Endometrial microvascular endothelial cells (primary cell): Measurements from ENCODE around the gene SMIM13. TPM values are rescaled to one million over a fixed set of nuclear protein-coding genes. Genes with fewer than 3 reads are reported as not detected.
"Not testable (repeated sequence)": the region's sequence is repeated elsewhere in the genome, so short reads cannot be mapped to it uniquely, and the experiment has no call there.

Experiments used
- in situ Hi-C: cut with HindIII; loops from 2 replicates; pipeline ENCODE4 v1.10.0; 2017; ENCODE audit warnings: low sequenced_read_pairs, low pct_unique_long_range_greater_than_20kb; ENCODE audit errors: inconsistent ontology term
- total RNA-seq: library from RNA; depleted of rRNA; stranded (reverse); fragments of >200 nt; gene quantifications from one replicate; pipeline ENCODE4 v1.2.3, GENCODE V29; 2015; ENCODE audit errors: inconsistent ontology term

Gene SMIM13
- total RNA-seq, 1 donor from 2014 or later, result 13.3 TPM

DNA sequence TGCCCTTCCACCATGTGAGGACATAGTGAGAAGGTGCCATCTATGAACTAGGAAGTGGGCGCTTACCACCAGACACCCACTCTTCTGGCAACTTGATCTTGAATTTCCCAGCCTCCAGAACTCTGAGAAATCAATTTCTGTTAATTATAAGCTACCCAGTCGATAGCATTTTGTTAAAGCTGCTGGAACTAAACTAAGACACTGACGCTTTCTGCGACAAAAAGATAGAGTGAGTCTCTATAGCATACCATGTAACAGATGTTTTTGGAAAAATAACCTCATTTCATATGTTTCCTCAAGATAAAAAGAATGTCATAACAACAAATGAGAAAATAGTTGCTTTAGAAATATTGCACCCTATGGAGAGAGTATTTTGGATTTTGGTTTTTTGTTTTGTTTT is 15.4 kb upstream of the SMIM13 start:
- in situ Hi-C loops, result no loop called here

- in situ Hi-C loops, result no loop called here
Measured at GRCh38 chr6:11080296-11080695, 13.3 kb upstream of the SMIM13 start.

DNA sequence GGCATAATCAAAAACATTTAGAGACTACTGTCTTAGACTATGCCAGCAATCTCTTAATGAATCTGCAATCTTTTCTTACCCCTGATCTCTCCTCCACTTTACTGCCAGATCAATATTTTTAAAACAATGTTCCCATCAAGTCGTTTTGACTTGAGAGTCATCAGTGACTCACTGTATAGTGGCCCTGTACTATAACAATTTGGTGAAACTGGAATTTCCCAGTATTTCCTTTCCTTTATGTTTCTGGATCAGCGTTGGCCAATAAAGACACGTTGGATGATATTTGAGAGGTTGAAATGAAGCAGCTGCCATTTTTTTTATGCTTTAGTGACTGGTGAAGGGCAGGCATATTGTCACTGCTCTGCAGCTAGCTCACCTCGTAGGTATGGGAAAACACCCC is 10.1 kb upstream of the SMIM13 start:
- in situ Hi-C loops, result no loop called here

DNA sequence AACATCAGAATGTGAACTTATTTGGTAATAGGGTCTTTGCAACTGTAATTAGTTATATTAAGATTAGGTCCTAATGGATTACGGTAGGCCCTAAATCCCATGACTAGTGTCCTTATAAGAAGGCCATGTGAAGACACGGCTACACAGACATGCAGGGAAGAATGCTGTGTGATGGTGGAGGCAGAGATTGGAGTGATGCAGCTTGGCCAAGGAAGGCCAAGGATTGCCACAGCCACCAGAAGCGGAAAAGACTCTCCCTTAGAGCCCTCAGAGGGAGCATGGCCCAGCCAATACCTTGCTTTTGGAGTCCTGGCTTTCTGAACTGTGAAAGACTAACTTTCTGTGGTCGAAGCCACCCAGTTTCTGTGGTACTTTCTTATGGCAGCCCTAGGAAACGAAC is 9.7 kb upstream of the SMIM13 start:
- in situ Hi-C loops, result no loop called here

- in situ Hi-C loops, result no loop called here
Measured at GRCh38 chr6:11085758-11086435, 7.7 kb upstream of the SMIM13 start.

GRCh38 chr6:11087141-11087812 is 6.4 kb upstream of the SMIM13 start:
- in situ Hi-C loops, result not testable (repeated sequence)

DNA sequence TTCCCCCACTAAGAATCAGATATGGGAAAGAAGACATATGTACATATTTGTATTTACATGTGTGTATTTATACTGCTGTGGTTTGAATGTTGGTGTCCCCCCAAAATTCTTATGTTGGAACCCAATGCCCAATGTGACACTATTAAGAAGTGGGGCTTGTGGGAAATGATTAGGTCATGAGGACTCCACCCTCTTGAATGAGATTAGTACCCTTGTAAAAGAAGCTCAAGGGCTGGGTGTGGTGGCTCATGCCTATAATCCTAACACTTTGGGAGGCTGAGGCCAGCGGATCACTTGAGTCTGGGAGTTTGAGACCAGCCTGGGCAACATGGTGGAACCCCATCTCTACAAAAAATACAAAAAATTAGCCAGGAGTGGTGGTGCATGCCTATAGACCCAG is 3.9 kb upstream of the SMIM13 start:
- in situ Hi-C loops, result no loop called here

DNA sequence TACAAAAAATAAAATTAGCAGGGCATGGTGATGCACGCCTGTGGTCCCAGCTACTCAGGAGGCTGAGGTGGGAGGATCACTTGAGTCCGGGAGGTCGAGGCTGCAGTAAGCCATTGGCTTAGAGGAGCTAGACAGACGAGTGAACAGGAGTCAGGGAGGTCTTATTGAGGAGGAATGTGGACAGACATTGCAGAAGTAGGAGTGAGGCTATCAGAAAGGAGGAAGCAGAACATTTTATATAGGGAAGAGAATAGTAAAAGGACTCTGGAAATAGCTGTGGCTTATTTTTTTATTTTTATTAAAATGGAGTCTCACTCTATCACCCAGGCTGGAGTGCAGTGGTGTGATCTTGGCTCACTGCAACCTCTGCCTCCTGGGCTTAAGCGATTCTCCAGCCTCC is 2.5 kb upstream of the SMIM13 start:
- in situ Hi-C loops, result not testable (repeated sequence)

- in situ Hi-C loops, result no loop called here
Measured at GRCh38 chr6:11092668-11093375, 812 bp upstream of the SMIM13 start.

GRCh38 chr6:11093376-11093625 is 333 bp upstream of the SMIM13 start:
- in situ Hi-C loops, result no loop called here

- in situ Hi-C loops, result no loop called here
Measured at GRCh38 chr6:11094411-11094851, 797 bp downstream of the SMIM13 start.

- in situ Hi-C loops, result no loop called here
Measured at GRCh38 chr6:11094941-11095340, 1.3 kb downstream of the SMIM13 start.

GRCh38 chr6:11096109-11096508 is 2.5 kb downstream of the SMIM13 start:
- in situ Hi-C loops, result no loop called here

DNA sequence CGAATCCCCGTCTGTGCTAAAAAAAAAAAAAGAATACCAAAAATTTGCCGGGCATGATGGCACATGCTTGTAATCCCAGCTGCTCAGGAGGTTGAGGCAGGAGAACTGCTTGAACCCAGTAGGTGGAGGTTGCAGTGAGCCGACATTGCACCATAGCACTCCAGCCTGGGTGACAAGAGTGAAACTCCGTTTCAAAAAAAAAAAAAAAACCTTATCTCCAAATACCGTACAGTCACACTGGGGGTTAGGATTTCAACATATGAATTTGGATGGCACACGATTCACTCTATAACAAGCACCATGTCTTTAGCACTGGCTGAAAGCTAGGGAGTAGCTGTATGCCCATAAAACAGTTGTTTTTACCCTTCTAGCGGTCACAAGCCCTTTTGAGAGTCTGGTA is 3.8 kb downstream of the SMIM13 start:
- in situ Hi-C loops, result no loop called here

DNA sequence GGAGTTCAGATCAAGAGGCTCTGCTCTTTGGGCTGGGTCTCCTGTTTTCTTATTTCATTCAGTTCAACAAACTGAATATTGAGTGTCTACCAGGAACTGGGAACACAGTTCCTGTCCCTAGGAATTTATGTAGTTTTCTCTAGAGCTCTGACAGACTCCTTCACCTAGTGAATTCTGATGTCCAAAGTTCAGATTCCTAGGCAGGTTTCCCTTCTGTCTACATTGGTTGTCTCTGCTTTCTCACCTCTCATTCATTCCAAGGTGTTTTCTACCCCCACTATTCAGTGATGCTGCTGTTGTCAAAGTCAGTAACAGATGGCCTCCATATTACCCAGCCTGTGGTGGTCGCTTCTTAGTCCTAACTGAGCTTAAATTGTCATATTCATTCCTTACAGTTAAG is 4.4 kb downstream of the SMIM13 start:
- in situ Hi-C loops, result no loop called here

DNA sequence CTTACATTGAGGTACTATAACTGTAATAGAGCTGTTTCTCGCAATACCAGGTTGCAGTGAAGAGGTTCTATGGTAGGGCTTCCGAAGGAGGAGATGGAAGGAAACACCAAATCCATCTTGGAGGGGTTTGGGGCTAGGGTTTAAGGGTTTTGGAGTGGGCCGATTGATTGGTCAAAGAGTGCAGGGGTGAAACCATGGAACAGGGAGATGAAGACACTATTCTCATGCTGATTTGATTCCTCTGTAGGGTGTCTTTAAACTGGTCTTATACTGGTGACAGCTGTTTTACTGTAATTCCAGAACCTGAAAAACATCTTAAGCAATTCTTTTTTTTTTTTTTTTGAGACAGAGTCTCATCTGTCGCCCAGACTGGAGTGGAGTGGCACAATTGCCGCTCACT is 7.8 kb downstream of the SMIM13 start:
- in situ Hi-C loops, result no loop called here

DNA sequence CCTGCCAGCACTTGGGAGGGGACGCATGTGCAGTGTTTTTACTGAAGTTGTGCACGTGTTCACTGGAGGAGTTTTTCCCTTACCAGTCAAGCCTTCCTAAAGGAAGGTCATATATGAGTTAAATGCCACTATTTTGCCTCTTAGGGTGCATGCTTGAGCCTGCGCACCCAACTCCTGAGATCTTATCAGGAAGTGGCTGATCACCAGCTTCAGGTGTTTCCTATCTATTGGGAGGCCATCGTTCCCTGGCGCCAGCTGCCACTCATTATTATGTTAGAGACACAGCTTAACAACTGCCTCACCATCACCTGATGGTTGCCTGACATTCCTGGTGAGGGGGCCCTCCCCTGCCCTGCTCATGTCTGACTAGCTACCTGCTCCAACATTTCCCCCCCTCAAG is 9.4 kb downstream of the SMIM13 start:
- in situ Hi-C loops, result no loop called here

DNA sequence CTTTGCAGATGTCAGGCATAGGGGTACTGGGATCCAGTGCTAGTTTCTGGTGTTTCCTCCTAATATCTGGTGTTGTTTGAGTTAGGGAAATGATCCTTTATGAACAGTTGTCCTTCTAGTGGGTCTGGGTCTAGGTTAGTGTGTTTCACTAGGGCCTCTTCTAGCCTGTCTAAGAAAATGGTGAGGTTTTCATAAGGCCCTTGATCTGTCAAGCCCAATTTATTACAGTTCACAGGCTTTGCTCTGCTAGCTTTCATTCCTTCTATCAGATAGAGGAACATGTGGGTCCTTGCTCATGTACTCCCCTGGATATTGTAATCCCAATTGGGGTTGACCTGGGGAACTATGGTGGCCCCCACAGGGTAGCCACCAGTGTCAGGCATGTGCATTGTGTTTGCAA is 15.1 kb downstream of the SMIM13 start:
- in situ Hi-C loops, result no loop called here

DNA sequence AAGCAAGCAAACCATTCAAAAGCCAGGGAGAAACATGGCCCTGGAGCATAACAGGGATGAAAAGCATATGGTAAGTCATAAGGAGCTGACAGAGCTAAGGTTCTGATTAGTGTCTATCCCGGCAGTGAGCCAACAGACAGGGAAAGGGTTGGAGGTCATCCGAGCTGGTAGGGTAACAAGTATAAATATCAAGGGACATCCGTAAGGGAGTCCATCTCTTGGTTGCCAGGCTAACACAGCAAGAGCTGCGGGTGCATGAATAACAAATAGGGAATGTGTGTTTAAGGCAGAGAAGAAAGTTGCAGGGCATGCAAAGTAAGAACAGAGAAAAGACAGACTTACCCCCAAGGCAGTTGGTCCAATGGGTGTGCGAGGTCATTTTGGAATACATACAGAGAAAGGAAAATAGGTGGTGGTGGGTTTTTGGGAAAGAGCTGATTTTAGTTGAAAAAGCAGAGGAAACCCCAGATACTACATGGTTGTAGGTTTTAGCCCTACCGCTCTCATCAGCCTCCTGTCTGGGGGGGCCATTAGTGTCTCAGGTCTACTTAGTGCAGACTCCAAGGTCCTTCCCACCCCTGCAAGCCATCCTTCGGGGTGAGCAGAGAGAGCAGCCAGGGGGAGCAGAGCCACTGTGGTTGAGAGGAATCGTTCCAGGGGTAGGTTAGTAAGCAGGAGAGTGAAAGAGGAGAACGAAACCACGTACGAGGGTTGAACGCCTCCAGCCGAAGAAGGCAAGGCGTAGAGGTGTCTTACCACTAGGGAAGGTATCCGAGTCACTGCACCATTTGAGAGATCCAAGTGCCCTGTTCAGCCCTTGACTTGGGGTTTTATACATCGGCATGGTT is 17.5 kb downstream of the SMIM13 start, which contains the start of gene ERVFRD-1:
Gene ERVFRD-1, minus strand, starts transcription at position 805 of the 848 bp plus-strand sequence. CDS start 6,415 bp downstream, outside the sequence.
- in situ Hi-C loops, result no loop called here
